OCI-LY7 (cell line): Measurements from ENCODE around the gene PHEX.

Experiments
- EZH2phosphoT487 ChIP-seq: fragments of 200-600 bp; sonication (generic); IDR thresholded peaks from 2 replicates; pipeline ENCODE4 v1.6.1; 2018; ENCODE audit warnings: low read depth, borderline replicate concordance, mild to moderate bottlenecking, mixed run types, antibody characterized with exemption, low read length, moderate library complexity, mixed read lengths
- TF ChIP-seq, protein P1 (sequence below): fragments of 200-600 bp; sonication (generic); conservative IDR thresholded peaks from 2 replicates; pipeline ENCODE4 v1.5.1; 2014; ENCODE audit warnings: mild to moderate bottlenecking, antibody characterized with exemption, low read length, moderate library complexity, mixed read lengths

DNA sequence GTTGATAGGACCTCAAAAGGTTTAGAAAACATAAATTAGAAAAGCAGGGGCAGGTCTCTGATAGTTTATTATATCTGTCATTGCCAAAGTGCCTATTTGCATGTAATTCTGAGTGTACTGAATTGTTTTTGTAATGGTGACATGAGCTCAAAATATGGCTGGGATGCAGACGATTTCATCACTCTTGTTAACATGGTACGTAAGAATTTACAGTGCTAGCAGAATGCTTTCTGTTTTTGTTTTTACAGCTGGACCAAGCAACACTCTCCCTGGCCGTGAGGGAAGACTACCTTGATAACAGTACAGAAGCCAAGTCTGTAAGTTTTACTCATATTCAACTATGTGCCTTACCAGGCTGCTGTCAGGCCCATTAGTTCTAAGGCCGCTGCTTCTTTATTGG is 58.1 kb downstream of the PHEX start:
- TF ChIP-seq, protein P1, sequence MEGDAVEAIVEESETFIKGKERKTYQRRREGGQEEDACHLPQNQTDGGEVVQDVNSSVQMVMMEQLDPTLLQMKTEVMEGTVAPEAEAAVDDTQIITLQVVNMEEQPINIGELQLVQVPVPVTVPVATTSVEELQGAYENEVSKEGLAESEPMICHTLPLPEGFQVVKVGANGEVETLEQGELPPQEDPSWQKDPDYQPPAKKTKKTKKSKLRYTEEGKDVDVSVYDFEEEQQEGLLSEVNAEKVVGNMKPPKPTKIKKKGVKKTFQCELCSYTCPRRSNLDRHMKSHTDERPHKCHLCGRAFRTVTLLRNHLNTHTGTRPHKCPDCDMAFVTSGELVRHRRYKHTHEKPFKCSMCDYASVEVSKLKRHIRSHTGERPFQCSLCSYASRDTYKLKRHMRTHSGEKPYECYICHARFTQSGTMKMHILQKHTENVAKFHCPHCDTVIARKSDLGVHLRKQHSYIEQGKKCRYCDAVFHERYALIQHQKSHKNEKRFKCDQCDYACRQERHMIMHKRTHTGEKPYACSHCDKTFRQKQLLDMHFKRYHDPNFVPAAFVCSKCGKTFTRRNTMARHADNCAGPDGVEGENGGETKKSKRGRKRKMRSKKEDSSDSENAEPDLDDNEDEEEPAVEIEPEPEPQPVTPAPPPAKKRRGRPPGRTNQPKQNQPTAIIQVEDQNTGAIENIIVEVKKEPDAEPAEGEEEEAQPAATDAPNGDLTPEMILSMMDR: no peak
- TF ChIP-seq EZH2phosphoT487: no peak
